Stimulated activated CD4-positive, alpha-beta T cell treated with anti-CD3 and anti-CD28 coated beads, Interleukin-15, amount 100 ng/mL, for 1 hour (primary cell): Measurements from ENCODE around the gene CIZ1.

Source experiments
- DNase-seq, 2 donors: peaks; one replicate each; pipeline ENCODE4 v3.0.0-alpha.2; 2020; ENCODE audit warnings: low read depth in 1 of 2, low spot score in 1 of 2

The CIZ1 gene

GRCh38 chr9:128162215-128163026 is 29.0 kb downstream of the CIZ1 start:
- DNase-seq: no peak

GRCh38 chr9:128161215-128161902 is 30.0 kb downstream of the CIZ1 start:
- no peak for DNase-seq

- DNase-seq: peak in 1 of 2 donors; percentile 39
Measured at GRCh38 chr9:128160603-128160987, 30.8 kb downstream of the CIZ1 start.

DNA sequence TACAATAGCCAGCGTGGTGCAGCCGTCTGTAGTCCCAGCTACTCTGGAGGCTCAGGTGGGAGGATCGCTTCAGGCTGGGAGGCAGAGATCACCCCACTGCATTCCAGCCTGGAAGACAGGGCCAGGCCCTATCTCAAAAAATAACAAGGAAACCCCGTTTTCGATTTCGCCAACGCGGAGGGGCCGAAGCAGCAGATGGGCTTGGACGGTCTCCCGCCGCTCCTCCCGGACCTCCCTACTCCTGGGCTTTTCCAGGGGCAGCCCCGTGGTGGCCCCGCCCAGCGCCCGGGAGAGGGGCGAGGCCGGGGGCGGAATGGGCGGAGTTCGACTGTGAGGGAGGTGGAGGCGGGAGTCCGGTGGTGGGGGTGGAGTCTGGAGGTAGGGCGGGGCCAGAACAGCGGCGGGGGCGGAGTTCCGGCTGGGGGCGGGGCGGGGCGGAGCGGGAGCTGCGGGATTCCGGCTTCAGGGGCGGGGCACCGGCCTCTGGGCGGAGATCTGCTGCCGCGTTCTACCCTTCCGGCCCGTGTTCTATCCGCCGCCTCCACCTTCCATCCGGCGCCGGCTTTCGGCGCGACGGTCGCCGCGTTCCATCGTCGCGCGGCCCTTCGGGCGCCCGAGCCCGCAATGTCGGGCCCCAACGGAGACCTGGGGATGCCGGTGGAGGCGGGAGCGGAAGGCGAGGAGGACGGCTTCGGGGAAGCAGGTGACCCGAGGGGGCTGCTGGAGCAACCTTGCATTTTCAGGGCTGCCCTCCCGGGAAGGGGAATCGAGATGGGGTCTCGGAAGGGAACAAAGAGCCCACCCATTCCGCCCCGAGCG is 31.4 kb downstream of the CIZ1 start, which contains the start of gene BBLN:
Gene BBLN (plus strand): TSS at position 482 of the 819 bp plus-strand sequence. CDS start 143 bp downstream, at position 625.
- DNase-seq: peak; percentile 90 to 92

GRCh38 chr9:128159522-128159783 is 31.9 kb downstream of the CIZ1 start:
- DNase-seq: peak in 1 of 2 donors; percentile 18

DNA sequence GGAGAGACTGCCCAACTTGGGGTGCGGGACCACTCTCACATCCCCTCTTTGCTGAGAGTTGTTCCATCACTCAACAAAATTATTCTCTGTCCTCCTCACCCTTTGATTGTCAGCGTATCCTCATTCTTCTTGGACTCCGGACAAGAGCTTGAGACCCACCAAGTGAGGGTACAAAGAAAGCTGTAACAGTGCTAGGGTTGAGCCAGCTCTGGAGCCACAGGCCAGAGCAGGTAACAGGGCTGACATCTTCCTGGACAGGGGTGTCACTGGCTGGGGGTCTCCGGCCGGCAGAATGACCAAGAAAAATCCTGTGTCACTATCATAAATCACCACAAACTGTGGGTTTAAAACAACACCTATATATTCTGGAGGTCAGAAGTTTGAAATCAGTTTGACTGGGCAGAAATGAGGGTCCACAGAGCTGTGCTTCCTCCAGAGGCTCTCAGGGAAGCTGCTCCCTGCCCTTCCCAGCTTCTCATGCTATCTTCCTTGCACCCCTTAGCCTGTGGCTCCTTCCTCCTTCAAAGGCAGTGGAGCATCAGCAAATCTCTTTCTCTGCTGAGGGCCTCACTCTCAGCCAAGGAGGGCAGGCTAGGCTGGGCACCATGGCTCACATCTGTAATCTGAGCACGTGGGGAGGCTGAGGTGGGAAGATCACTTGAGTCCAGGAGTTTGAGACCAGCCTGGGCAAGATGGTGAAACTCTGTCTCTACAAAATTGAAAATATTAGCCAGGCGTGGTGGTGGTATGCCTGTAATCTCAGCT is 35.5 kb downstream of the CIZ1 start:
- DNase-seq: no peak

GRCh38 chr9:128153947-128154695 is 37.3 kb downstream of the CIZ1 start:
- no peak for DNase-seq

DNA sequence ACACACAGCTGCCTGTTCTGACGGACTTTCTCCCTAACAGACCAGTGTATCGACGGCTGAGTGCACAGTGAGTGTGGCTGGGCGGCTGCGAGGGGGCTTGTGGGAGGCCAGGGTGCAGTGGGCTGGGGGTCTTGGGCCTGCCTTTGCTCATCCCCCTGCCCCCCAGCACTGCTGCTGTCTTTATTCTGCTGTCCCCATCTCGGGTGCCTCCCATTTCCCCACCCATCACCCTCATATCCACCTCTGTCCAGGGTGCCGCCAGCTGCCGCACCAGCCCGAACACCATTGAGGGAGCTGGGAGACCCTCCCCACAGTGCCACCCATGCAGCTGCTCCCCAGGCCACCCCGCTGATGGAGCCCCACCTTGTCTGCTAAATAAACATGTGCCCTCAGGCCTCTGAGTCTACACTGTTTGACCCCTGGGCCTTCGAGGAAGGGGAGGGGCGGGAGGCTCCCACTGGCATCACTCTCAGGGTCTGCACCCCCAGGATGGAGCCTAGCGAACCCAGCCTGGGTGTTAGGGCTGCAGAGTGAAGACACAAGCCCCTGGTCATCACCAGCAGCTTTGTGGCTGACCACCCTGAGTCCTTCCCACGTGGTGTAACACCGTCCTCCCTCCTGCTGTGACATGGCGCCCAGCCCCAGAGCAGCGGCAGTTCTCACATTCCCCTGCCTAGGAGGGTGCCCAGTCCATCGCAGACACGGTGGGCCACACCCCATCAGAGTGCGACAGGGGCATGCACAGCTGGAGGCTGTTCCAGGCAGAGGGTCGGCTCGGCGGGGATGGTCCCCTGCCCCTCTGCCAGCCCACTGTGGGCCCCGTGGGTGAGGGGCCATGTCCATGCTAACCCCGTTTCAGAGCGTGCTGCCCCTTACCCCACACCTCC is 38.1 kb downstream of the CIZ1 start:
- DNase-seq: no peak

- no peak for DNase-seq
Measured at GRCh38 chr9:128152133-128153059, 39.0 kb downstream of the CIZ1 start.

DNA sequence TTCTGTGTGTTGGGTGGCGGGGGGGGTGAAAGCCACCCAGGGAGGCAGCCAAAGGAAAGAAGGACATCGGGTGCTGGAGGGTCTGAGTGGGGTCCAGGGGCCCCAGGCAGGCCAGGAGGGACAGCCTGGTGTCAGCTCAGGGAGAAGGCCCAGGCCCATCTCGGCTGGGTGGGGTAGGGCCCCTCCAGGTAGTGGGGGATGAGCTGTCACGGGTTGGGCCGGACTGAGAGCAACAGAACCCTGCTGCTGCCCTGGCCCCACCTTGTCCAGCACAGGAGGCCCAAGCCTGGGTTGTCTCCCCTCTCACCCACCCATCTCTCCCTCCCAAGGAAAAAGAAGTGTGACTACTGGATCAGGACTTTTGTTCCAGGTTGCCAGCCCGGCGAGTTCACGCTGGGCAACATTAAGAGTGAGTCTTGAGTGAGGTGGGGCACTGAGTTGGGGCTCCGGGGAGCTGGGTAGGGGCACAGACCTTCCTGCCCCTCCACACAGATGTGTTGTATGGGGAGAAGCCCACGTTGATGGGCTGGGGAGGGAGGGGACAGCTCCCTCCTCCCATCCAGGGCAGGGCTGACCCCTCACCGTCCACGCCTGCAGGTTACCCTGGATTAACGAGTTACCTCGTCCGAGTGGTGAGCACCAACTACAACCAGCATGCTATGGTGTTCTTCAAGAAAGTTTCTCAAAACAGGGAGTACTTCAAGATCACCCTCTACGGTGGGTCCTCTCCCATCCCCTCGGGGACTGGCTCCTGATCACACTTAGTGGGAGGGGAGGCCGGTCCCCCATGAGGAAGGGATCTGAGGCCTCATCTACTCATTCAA is 39.9 kb downstream of the CIZ1 start:
- DNase-seq: no peak

GRCh38 chr9:128150594-128151308 is 40.6 kb downstream of the CIZ1 start:
- no peak for DNase-seq

DNA sequence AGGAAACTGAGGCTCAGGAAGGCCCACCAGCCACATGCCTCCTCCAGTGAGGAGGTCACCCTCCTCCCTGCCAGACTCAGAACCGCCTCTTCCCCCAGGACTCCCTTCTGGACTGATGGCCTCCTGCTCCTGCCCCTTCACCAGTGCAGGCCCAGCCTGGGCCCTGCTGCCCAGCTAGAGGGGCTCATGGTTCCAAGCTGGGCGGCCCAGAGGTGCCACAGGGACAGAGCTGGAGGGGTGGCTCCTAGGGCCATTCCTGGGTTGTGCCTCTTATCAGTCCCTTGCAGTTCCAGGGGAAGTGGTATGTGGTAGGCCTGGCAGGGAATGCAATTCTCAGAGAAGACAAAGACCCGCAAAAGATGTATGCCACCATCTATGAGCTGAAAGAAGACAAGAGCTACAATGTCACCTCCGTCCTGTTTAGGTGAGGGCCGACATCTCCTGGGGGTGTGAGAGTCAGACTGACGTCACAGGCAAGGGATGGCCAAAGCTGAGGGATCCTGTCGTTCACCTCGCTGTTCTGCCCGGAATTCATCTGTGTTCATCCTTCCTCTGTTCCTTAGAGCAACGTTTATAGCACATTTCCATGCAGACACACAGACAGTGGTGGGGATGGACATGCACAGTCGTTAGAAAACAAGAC is 41.3 kb downstream of the CIZ1 start:
- DNase-seq: no peak

- no peak for DNase-seq
Measured at GRCh38 chr9:128149001-128149701, 42.2 kb downstream of the CIZ1 start, which contains the start of gene LCN2. TSS of gene LCN2 (plus strand) at chr9:128149453. CDS start at chr9:128149526, 73 bp downstream.

GRCh38 chr9:128148509-128149000 is 42.8 kb downstream of the CIZ1 start:
- DNase-seq: no peak

DNA sequence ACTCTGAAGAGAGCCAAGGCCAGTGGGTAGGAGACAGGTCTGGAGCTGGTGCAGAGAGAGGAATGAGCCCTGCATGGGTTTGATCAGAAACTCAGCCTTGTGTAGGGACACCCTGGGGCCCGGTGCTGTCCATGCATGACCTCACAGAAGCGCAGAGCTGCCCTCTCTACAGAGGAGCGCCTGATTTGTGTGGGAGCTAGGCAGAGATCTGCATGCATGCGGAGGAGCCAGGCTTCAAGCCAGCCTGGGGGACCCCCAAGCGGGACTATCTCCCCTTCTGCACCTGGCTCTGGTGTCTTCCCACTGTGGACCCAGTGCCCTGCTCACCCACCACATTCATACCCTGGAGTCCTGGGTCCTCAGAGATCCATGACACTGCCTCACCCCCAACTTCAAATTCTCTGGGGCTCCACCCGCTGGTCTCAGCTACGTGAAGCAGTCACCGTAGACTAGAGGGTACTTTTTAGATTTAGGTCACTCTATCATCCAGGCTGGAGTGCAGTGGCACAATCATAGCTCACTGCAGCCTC is 44.7 kb downstream of the CIZ1 start:
- DNase-seq: no peak
